PFSK-1 (cell line): ENCODE data around the gene DPYD.

Source experiments
- FOXP2 ChIP-seq: optimal IDR thresholded peaks from 2 replicates; pipeline ENCODE3; 2011; ENCODE audit warnings: borderline replicate concordance, control low read depth, inconsistent platforms; ENCODE audit not compliant: insufficient read depth; ENCODE audit errors: extremely low read length, extremely low read depth
- POLR2AphosphoS5 ChIP-seq: IDR thresholded peaks from 2 replicates; pipeline ENCODE4 v1.6.1; 2012; ENCODE audit warnings: low read depth, mild to moderate bottlenecking, control low read depth, low read length, moderate library complexity
- SIN3A ChIP-seq: IDR thresholded peaks from 2 replicates; pipeline ENCODE4 v1.6.1; 2012; ENCODE audit warnings: mild to moderate bottlenecking, low read length, moderate library complexity, borderline replicate concordance; ENCODE audit not compliant: insufficient read depth
- TAF1 ChIP-seq: IDR thresholded peaks from 2 replicates; pipeline ENCODE4 v1.6.1; 2012; ENCODE audit warnings: low read length, control low read depth, borderline replicate concordance; ENCODE audit not compliant: insufficient read depth
- TF ChIP-seq, protein P1 (sequence below), 2 experiments: IDR thresholded peaks; 2 replicates each; pipeline versions ENCODE4 v1.6.1 to v1.8.0; 2011 to 2012; ENCODE audit warnings: low read depth in 2 of 2, low read length in 2 of 2, control low read depth in 1 of 2, inconsistent platforms in 1 of 2, mild to moderate bottlenecking in 1 of 2, moderate library complexity in 1 of 2; ENCODE audit not compliant: insufficient read depth in 1 of 2

Gene DPYD

GRCh38 chr1:97505289-97505688, 415.5 kb downstream of the DPYD start:
- no peak for TF ChIP-seq POLR2AphosphoS5
- TF ChIP-seq TAF1, result no peak
- TF ChIP-seq, protein P1, sequence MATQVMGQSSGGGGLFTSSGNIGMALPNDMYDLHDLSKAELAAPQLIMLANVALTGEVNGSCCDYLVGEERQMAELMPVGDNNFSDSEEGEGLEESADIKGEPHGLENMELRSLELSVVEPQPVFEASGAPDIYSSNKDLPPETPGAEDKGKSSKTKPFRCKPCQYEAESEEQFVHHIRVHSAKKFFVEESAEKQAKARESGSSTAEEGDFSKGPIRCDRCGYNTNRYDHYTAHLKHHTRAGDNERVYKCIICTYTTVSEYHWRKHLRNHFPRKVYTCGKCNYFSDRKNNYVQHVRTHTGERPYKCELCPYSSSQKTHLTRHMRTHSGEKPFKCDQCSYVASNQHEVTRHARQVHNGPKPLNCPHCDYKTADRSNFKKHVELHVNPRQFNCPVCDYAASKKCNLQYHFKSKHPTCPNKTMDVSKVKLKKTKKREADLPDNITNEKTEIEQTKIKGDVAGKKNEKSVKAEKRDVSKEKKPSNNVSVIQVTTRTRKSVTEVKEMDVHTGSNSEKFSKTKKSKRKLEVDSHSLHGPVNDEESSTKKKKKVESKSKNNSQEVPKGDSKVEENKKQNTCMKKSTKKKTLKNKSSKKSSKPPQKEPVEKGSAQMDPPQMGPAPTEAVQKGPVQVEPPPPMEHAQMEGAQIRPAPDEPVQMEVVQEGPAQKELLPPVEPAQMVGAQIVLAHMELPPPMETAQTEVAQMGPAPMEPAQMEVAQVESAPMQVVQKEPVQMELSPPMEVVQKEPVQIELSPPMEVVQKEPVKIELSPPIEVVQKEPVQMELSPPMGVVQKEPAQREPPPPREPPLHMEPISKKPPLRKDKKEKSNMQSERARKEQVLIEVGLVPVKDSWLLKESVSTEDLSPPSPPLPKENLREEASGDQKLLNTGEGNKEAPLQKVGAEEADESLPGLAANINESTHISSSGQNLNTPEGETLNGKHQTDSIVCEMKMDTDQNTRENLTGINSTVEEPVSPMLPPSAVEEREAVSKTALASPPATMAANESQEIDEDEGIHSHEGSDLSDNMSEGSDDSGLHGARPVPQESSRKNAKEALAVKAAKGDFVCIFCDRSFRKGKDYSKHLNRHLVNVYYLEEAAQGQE (IDR thresholded peaks at IDR 0.05; ENCODE audit: insufficient read depth in 1 of 2, low read depth in 2 of 2, low read length in 2 of 2), result no peak
- no peak for TF ChIP-seq FOXP2
- no peak for TF ChIP-seq SIN3A

DNA sequence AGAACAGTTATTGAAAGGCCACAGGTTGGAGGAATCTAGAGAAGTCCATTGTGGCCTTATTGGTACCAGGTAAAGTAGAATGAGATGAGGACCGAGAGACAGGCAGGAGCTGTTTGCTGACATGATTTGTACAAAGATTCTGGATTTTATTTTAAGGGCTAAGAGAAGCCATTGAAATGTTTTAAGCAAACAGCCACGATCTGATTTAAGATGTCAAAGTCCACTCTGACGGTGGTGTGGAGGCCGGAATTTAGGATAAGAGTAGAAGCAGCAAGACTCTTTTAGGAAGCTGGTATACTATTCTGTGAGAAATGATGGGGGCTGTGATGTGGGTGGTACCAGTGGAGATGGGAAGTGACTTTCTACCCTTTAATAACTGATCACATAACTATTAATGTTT, 418.5 kb downstream of the DPYD start:
- TF ChIP-seq FOXP2 (no peak), POLR2AphosphoS5 (no peak), TAF1 (no peak), SIN3A (no peak)
- TF ChIP-seq, protein P1 (IDR thresholded peaks at IDR 0.05; ENCODE audit: insufficient read depth in 1 of 2, low read depth in 2 of 2, low read length in 2 of 2), result no peak

DNA sequence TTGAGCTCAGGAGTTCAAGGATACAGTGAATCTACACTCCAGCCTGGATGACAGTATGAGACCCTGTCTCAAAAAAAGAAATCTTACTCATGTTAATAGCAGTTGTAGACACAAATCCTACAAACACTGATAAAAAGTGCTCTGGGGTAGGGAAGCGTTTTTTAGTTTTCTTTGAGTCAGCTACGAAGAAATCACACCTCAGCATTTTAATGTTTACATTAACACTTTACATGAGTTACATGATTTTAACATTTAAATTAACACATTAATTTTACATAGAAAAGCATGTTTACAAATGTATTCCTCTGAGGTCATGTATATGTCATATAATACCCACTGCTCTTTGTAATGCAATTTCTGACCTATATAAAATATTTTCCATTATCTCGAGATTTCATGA, 419.2 kb downstream of the DPYD start:
- no peak for TF ChIP-seq SIN3A
- TF ChIP-seq POLR2AphosphoS5, result no peak
- no peak for TF ChIP-seq TAF1
- TF ChIP-seq, protein P1 (IDR thresholded peaks at IDR 0.05; ENCODE audit: insufficient read depth in 1 of 2, low read depth in 2 of 2, low read length in 2 of 2), result no peak
- TF ChIP-seq FOXP2, result no peak

- TF ChIP-seq SIN3A (no peak), TAF1 (no peak), POLR2AphosphoS5 (no peak), FOXP2 (no peak)
- TF ChIP-seq, protein P1 (IDR thresholded peaks at IDR 0.05; ENCODE audit: insufficient read depth in 1 of 2, low read depth in 2 of 2, low read length in 2 of 2), result no peak
Observed at GRCh38 chr1:97500760-97501159, 420.1 kb downstream of the DPYD start.

DNA sequence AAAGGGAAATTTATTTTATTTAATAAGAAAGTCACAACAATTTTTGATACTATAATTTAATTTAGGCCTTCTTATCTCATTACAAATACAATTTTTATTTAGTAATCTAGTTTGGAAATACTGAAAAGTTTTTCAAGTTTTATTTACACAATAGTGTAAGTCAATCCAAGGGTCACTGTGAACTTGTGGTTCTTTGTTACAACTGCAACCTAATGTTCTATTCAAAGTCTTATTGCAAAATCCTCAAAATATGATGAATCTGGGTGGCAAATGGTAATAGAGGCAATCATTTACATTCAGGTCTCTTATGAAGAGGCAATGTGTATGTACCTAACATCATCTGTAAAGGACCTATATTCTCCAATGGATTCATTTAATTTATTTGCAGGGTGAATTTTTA, 421.2 kb downstream of the DPYD start:
- TF ChIP-seq FOXP2 (no peak), TAF1 (no peak), SIN3A (no peak), POLR2AphosphoS5 (no peak)
- TF ChIP-seq, protein P1 (IDR thresholded peaks at IDR 0.05; ENCODE audit: insufficient read depth in 1 of 2, low read depth in 2 of 2, low read length in 2 of 2), result no peak
